Left lung (tissue), 10 donors: ENCODE results near the gene SLC5A8. TPM values are rescaled to one million over a fixed set of nuclear protein-coding genes. Genes with fewer than 3 reads are reported as not detected.

Source experiments
- ATAC-seq: fragments of 200-7000 bp; cut with Tn5 transposase; one replicate; pipeline ENCODE4 v1.9.1; 2020; ENCODE audit warnings: moderate library complexity
- DNase-seq, 4 donors: peaks; one replicate each; pipeline ENCODE4 v3.0.0-alpha.2; 2013 to 2020
- H3K27ac ChIP-seq, 2 donors: fragments of 200-600 bp; sonication (generic) in 1 of 2; one replicate each; pipeline versions ENCODE4 v1.5.0 to v1.8.0; 2020 to 2021
- H3K27me3 ChIP-seq, 2 donors: fragments of 200-600 bp; sonication (generic) in 1 of 2; one replicate each; pipeline versions ENCODE4 v1.5.0 to v1.8.0; 2020 to 2021
- H3K36me3 ChIP-seq, 2 donors: fragments of 200-600 bp; sonication (generic) in 1 of 2; one replicate each; pipeline versions ENCODE4 v1.5.0 to v1.8.0; 2020 to 2021
- H3K4me1 ChIP-seq, 2 donors: fragments of 200-600 bp; one replicate each; pipeline ENCODE4 v1.8.0; 2021
- H3K4me3 ChIP-seq, 2 donors: fragments of 200-600 bp; sonication (generic) in 1 of 2; one replicate each; pipeline versions ENCODE4 v1.5.0 to v1.8.0; 2020 to 2021; ENCODE audit warnings: mild to moderate bottlenecking in 1 of 2
- H3K9me3 ChIP-seq, 2 donors: fragments of 200-600 bp; sonication (generic) in 1 of 2; one replicate each; pipeline versions ENCODE4 v1.5.0 to v1.8.0; 2020 to 2021
- intact Hi-C, 2 donors: fragments of 100-400 bp; cut with DNase I; formaldehyde crosslinking; loops; one replicate each; pipeline versions ENCODE4 v1.11.2 to v1.14.2; 2022
- polyA plus RNA-seq, 6 donors: library from polyadenylated mRNA; unstranded; fragments of 120-200 nt; gene quantifications; one replicate each; pipeline ENCODE4 v1.2.1, GENCODE V29; 2013; ENCODE audit not compliant: insufficient read length in 6 of 6
- total RNA-seq, 2 donors: library from RNA; stranded (reverse); fragmentation: NEBNext Ultra II Directional; extraction: Animal tissue kit (Norgen Biotek cat#: 25700); gene quantifications; one replicate each; pipeline ENCODE4 v1.2.1, GENCODE V29; 2021
- TF ChIP-seq, protein P1 (sequence below), 2 donors: fragments of 200-600 bp; sonication (generic) in 1 of 2; IDR thresholded peaks; one replicate each; pipeline versions ENCODE4 v1.5.0 to v1.8.0; 2021; ENCODE audit warnings: antibody characterized with exemption in 2 of 2
- donor health status: DM: no; HTN: yes; CAD: no.
- donor health status: DM: no; HTN: no; CAD: no.

Gene SLC5A8
- total and polyA plus RNA-seq, 8 donors: 0.04 to 5.5 (median 0.17) TPM; not detected in 2

DNA sequence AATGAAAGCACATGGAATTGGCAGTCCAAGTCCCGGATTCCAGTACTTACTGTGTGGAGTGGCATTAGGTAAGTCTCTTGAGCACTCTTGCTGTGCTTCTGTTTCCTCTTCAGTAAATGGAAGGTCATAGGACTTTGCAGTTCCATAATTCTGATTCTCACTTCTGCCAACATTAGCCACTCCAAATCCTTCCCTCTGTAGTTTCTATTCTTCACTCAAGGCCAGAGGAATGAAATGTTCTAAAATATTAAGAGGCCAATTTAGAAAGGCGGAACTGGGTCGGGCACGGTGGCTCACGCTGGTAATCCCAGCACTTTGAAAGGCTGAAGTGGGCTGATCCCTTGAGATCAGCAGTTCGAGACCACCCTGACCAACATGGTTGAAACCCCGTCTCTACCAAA lies 19.8 kb upstream of the SLC5A8 start:
- H3K27ac ChIP-seq: peak overlapping the region; percentile 37 to 39
- intact Hi-C loops: no loop called here
- H3K4me3 ChIP-seq: no peak overlapping the region
- TF ChIP-seq, protein P1, sequence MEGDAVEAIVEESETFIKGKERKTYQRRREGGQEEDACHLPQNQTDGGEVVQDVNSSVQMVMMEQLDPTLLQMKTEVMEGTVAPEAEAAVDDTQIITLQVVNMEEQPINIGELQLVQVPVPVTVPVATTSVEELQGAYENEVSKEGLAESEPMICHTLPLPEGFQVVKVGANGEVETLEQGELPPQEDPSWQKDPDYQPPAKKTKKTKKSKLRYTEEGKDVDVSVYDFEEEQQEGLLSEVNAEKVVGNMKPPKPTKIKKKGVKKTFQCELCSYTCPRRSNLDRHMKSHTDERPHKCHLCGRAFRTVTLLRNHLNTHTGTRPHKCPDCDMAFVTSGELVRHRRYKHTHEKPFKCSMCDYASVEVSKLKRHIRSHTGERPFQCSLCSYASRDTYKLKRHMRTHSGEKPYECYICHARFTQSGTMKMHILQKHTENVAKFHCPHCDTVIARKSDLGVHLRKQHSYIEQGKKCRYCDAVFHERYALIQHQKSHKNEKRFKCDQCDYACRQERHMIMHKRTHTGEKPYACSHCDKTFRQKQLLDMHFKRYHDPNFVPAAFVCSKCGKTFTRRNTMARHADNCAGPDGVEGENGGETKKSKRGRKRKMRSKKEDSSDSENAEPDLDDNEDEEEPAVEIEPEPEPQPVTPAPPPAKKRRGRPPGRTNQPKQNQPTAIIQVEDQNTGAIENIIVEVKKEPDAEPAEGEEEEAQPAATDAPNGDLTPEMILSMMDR (IDR thresholded peaks at IDR 0.05): no peak
- H3K27me3 ChIP-seq: no peaks in the 10 kb centered on the region
- no peaks in the 10 kb centered on the region for H3K4me1 ChIP-seq
- no peaks in the 10 kb centered on the region for H3K9me3 ChIP-seq
- ATAC-seq (peak; percentile 89), DNase-seq (no peak)
- H3K36me3 ChIP-seq: no peaks in the 10 kb centered on the region

GRCh38 chr12:101221301-101221700 lies 11.3 kb upstream of the SLC5A8 start:
- no peaks in the 10 kb centered on the region for H3K4me1 ChIP-seq
- no peak for ATAC-seq
- DNase-seq: no peak
- H3K4me3 ChIP-seq: no peak overlapping the region
- peaks cover 0 to 4% of the 10 kb centered on the region in 2 donors for H3K9me3 ChIP-seq
- intact Hi-C loops: no loop called here
- no peaks in the 10 kb centered on the region for H3K36me3 ChIP-seq
- TF ChIP-seq, protein P1 (IDR thresholded peaks at IDR 0.05): no peak
- H3K27ac ChIP-seq: no peak overlapping the region
- no peaks in the 10 kb centered on the region for H3K27me3 ChIP-seq

DNA sequence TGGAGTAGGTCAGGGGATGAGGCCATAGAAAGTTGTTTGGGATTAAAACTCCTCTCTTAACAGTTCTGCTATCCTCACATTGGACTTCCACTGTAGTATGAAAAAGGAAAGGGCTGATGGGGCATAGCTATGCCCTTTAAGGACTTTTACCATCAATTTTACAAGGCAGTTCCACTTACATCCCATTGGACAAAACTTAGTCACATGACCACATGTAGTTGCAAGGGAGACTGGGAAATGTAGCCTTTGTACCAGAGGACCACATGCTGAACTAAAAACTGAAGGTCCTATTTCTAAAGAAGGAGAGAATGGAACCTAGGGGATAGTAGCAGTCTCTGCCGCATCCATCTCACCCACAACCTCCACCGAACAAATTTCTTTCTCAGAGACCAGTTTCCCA lies 6.8 kb upstream of the SLC5A8 start:
- H3K27ac ChIP-seq: no peak overlapping the region
- DNase-seq (no peak), ATAC-seq (no peak)
- no peaks in the 10 kb centered on the region for H3K27me3 ChIP-seq
- TF ChIP-seq, protein P1 (IDR thresholded peaks at IDR 0.05): no peak
- intact Hi-C loops: no loop called here
- H3K4me1 ChIP-seq: no peaks in the 10 kb centered on the region
- H3K4me3 ChIP-seq: no peak overlapping the region
- peaks cover 0 to 10% of the 10 kb centered on the region in 2 donors for H3K9me3 ChIP-seq
- no peaks in the 10 kb centered on the region for H3K36me3 ChIP-seq

DNA sequence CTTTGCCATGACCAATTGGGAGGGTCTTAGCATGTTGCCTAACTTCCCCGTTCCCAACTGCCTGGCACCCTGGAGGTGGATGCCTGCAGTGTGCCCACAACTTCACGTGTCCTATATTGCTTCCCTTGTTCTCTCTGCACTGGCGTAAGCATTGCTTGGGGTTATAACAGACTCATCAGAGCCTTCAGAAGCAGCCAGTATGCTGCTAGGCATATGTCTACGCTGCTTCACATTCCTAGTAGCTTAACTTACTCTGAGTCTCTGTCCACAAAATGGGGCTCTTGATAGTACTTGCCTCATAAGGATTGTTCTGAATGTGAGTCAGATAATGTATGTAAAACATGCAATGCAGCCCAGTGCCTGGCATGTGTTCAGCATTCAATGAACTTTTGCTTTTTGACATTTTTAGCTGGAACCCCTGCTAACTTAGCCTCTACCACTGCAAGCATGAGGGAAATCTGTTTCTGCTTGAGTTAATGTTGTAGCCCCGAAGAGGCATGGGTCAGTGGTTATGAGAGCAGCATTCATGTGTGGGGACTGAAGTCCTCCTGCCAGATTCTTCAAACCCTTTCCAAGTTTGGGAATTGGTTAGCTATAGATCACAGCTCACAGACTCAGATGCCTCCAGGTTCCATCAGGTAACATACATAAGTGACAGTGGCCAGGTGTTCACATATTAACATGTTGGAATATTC lies 2.8 kb downstream of the SLC5A8 start:
- no peak for ATAC-seq
- Histone ChIP-seq H3K36me3 (no peaks in the 10 kb centered on the region), H3K27me3 (peaks cover 12 to 43% of the 10 kb centered on the region in 2 donors), H3K9me3 (no peaks in the 10 kb centered on the region), H3K4me3 (no peak overlapping the region), H3K4me1 (no peaks in the 10 kb centered on the region), H3K27ac (no peak overlapping the region)
- TF ChIP-seq, protein P1 (IDR thresholded peaks at IDR 0.05): no peak
- intact Hi-C loops: no loop called here
- DNase-seq: no peak

DNA sequence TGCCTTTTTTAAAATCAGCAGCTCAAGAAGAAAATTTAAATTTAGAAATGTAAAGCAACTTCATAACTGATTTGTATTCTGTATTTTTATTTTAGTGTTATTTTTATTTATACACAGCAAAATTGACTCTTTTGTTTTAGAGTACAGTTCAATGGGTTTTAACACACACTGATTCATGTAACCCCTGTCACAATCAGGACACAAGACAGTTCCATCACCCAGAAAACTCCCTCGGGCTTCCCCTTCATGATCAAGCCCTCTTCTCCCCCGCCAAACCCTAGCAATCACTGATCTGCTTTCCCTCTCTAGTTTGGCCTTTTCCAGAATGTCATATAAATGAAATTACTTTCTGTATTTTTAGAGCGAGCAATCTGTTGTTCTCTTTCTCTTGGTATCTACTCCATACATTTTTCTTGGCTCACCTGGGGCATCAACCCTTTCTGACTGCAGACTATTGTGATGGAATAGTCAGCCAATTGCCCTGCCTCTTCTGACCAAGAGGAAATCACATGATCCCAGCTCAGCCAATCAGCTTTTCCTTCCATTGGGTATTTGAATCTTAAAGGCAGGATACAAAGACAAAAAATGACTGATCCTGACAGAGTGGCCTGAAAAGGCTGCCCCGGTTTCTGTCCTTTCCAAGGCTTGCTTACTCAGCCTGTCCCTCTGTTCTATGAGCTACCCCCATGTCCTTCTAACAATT lies 5.3 kb downstream of the SLC5A8 start:
- H3K27ac ChIP-seq: no peak overlapping the region
- H3K4me1 ChIP-seq: no peaks in the 10 kb centered on the region
- H3K27me3 ChIP-seq: peaks cover 8 to 31% of the 10 kb centered on the region in 2 donors
- ATAC-seq (no peak), DNase-seq (no peak)
- TF ChIP-seq, protein P1 (IDR thresholded peaks at IDR 0.05): no peak
- no peaks in the 10 kb centered on the region for H3K9me3 ChIP-seq
- no peaks in the 10 kb centered on the region for H3K36me3 ChIP-seq
- intact Hi-C loops: no loop called here
- no peak overlapping the region for H3K4me3 ChIP-seq
